Epithelial cell of esophagus (primary cell): ENCODE results near the gene ZNF12.

Experiments
- DNase-seq: peaks from one replicate; pipeline ENCODE4 v3.0.0; 2010; ENCODE audit warnings: low read depth
- H3K4me3 ChIP-seq: 2 replicates; pipeline ENCODE4 v1.5.1; 2011; ENCODE audit warnings: mild to moderate bottlenecking, low read length, control low read depth
- TF ChIP-seq, protein P1 (sequence below): IDR thresholded peaks from 2 replicates; pipeline ENCODE4 v1.5.1; 2011; ENCODE audit warnings: low read depth, mild to moderate bottlenecking, low read length, control low read depth, inconsistent platforms; ENCODE audit not compliant: insufficient read depth; ENCODE audit errors: missing control alignments

The ZNF12 gene

DNA sequence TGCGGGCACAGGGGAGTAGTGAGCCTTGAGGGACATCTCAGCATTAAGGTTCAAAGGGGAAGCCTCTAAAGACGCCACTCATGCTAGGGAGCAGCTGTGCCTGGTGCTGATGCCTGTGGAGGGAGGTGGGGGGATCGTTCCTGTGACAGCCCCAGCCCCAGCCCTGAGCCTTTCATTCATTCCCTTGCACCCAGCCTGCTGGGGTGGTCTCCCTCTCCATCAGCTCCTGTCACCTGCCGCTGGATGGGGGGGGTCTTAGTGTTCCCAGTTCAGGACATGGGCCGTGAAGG lies 58.0 kb downstream of the ZNF12 start:
- no peak overlapping the region for H3K4me3 ChIP-seq
- no peak for DNase-seq
- TF ChIP-seq, protein P1, sequence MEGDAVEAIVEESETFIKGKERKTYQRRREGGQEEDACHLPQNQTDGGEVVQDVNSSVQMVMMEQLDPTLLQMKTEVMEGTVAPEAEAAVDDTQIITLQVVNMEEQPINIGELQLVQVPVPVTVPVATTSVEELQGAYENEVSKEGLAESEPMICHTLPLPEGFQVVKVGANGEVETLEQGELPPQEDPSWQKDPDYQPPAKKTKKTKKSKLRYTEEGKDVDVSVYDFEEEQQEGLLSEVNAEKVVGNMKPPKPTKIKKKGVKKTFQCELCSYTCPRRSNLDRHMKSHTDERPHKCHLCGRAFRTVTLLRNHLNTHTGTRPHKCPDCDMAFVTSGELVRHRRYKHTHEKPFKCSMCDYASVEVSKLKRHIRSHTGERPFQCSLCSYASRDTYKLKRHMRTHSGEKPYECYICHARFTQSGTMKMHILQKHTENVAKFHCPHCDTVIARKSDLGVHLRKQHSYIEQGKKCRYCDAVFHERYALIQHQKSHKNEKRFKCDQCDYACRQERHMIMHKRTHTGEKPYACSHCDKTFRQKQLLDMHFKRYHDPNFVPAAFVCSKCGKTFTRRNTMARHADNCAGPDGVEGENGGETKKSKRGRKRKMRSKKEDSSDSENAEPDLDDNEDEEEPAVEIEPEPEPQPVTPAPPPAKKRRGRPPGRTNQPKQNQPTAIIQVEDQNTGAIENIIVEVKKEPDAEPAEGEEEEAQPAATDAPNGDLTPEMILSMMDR, result no peak

DNA sequence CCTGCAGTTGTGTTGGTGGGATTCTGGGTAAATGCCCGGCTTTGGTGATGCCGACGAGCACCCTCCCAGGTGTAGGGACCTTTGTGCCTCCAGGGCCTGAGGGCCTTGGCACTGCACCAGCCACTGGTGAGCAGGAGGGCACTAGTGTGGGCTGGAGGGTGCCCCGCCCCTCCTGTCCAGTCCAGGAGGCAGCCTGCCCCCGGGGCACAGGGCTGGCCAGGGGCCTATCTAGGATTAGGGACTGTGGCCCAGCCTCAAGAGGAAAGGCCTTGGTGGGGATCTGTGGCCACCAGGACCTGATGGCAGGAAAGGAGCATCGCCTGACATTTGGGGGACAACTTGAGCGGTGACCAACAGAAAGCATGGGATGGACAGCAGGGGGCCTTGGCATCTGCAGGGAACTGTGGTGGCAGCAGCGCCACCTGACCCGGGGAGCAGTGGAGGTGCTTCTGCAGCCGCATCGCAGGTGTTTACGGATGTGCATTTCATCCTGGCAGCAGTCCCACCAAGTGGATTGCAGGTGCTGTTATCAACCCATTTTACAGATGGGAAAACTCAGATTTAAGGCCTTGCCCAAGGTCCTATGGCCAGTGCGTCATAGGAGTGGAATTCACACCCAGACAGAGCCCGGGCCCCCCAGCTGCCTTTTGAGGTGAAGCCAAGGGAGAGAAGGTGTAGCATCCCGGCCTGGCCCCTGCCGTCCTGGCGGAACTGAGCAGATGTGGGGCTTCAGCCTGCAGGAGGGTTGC lies 58.5 kb downstream of the ZNF12 start:
- H3K4me3 ChIP-seq, result no peak overlapping the region
- no peak for DNase-seq
- TF ChIP-seq, protein P1, result no peak

DNA sequence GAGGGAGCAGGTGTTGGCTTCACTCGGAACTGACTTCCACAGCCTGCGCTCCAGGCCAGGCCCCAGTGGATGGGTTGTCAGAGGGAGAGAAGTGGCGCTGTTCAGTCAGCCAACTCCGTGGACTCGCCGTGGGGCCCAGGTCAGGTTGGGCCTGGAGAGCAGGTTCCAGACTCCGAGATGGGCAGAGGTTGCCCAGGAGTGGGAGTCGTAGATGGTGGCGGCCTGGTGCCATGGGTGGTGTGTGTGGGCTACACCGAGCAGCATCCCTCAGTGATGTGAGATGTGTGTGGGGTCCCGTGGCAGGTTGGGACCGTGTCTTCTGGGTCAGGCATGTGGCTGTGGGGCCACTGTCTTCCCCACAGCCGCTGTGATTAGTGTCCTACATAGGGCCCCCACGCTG lies 59.2 kb downstream of the ZNF12 start:
- TF ChIP-seq, protein P1, result no peak
- no peak for DNase-seq
- H3K4me3 ChIP-seq, result no peak overlapping the region

DNA sequence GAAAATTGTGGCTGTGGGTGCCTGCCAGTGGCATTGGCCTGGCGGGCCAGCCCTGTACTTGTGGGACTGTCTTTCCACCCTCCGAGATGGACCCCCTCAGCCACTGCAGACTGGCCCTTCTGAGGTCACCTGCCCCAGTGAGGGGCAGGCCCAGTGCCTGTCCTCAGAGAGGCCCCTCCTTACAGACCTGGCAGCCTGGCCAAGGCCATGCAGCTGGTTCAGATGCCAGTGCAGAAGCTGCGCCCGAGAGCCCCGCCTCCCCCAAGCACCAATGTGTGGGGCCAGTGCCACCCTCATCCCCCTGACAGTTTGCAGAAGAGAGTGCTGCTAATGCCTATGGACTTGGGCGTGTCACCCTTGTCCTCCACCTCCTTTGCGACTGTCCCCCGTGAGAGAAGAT lies 59.7 kb downstream of the ZNF12 start:
- no peak overlapping the region for H3K4me3 ChIP-seq
- DNase-seq, result no peak
- TF ChIP-seq, protein P1, result no peak

DNA sequence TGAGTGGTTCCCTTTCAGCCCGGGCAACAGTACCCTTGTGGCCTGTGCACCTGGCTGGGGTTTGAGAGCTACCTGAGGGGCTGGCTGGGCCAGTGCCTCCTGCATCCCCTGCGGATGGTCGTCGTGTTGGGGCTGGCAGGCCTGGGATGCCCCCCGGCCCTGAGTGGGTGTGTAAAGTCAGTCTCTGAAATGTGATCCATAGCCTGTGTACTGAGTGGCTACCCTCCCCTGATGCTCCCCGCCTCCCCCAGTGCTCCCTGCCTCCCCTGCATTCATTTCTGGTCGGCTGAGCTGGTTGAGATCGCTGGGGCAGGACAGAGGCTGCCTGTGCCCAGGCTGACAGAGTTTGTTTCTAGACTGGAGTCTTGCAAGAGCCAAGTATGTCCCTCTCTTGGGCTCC lies 60.3 kb downstream of the ZNF12 start:
- no peak for DNase-seq
- TF ChIP-seq, protein P1, result no peak
- H3K4me3 ChIP-seq, result no peak overlapping the region

DNA sequence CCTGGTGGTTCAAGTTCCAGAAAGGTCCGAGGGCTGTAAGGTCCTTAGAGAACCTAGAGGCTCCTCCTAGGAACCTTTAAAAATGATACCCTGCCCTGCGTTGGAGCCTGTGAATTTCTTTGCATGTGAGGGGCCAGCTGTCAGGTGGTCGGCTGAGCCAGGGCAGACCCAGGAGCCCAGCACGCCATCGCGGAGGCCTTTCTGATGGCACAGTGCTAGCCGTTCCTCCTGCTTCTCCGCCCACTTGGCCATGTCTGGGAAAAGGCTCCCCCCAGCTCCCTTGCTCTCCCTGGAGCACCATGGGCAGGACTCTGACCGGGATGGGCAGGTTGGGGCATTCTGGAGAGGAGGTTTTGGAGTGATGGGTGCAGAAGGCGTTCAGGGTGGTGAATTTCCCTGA lies 62.0 kb downstream of the ZNF12 start:
- no peak for DNase-seq
- TF ChIP-seq, protein P1, result no peak
- no peak overlapping the region for H3K4me3 ChIP-seq

DNA sequence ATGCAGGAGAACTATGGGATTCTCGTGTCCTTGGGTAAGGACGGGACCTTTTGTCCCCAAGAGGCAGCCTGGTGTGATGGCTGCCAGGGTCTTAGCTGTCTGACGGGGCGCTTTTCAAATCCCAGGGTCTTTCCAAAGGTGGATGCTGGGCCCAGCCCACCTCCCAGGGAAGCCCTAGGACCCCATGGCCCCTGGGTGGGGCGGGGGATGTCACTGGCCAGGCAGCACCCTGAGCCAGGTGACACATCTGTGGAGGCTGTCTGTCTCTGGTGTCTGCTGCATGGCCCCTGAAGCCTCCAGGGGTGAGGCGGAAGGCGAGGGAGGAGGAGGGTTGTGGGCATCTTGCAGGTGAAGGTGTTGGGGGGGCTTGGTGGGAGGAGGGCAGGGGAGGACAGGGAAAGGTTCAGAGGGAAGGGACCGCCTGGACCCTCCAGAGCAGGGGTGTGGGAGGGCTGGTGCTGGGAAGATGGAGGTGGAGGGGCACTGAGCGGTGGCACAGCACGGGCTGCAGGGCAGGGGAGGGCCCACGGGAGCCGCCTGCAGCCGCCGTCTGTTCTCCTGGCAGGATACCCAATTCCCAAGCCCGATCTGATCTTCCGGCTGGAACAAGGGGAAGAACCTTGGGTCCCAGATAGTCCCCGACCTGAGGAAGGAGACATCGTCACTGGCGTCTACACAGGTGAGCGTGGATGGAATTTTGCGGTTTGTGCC lies 62.7 kb downstream of the ZNF12 start:
- no peak for DNase-seq
- TF ChIP-seq, protein P1, result no peak
- H3K4me3 ChIP-seq, result no peak overlapping the region
